Liver (tissue), 9 donors: ENCODE measurements around the gene DRAM1. TPM values are rescaled to one million over a fixed set of nuclear protein-coding genes. Genes with fewer than 3 reads are reported as not detected.

ENCODE experiments used
- DNase-seq: peaks from one replicate; pipeline ENCODE4 v3.0.0-alpha.2; 2017; ENCODE audit warnings: low spot score
- H3K27ac ChIP-seq, 2 donors: one replicate each; pipeline ENCODE4 v1.7.0; 2013; ENCODE audit warnings: inconsistent platforms in 2 of 2, low read length in 2 of 2, control low read depth in 1 of 2, low read depth in 1 of 2, mild to moderate bottlenecking in 1 of 2
- H3K27me3 ChIP-seq, 4 donors: one replicate each; pipeline versions ENCODE4 v1.6.1 to v1.7.0; 2013; ENCODE audit warnings: low read length in 3 of 4, inconsistent platforms in 1 of 4, mild to moderate bottlenecking in 1 of 4, moderate library complexity in 1 of 4; ENCODE audit not compliant: control insufficient read depth in 4 of 4, insufficient read depth in 4 of 4
- H3K36me3 ChIP-seq, 4 donors: one replicate each; pipeline versions ENCODE4 v1.6.1 to v1.7.0; 2013; ENCODE audit warnings: low read length in 3 of 4, mild to moderate bottlenecking in 3 of 4, low read depth in 1 of 4, moderate library complexity in 1 of 4; ENCODE audit not compliant: control insufficient read depth in 4 of 4, insufficient read depth in 3 of 4
- H3K4me1 ChIP-seq, 4 donors: one replicate each; pipeline versions ENCODE4 v1.6.1 to v1.7.0; 2013; ENCODE audit warnings: low read length in 3 of 4, mild to moderate bottlenecking in 3 of 4, moderate library complexity in 1 of 4; ENCODE audit not compliant: control insufficient read depth in 4 of 4, insufficient read depth in 4 of 4
- H3K4me3 ChIP-seq, 3 donors: one replicate each; pipeline versions ENCODE4 v1.6.1 to v1.7.0; 2013; ENCODE audit warnings: low read length in 3 of 3, control low read depth in 1 of 3, low read depth in 1 of 3, mild to moderate bottlenecking in 1 of 3
- H3K9ac ChIP-seq, 2 donors: one replicate each; pipeline ENCODE4 v1.7.0; 2013; ENCODE audit warnings: low read length in 2 of 2, mild to moderate bottlenecking in 2 of 2, moderate library complexity in 2 of 2, control low read depth in 1 of 2, low read depth in 1 of 2
- H3K9me3 ChIP-seq, 4 donors: one replicate each; pipeline versions ENCODE4 v1.6.1 to v1.7.0; 2013; ENCODE audit warnings: low read length in 3 of 4; ENCODE audit not compliant: control insufficient read depth in 4 of 4
- ATF3 ChIP-seq: IDR thresholded peaks from 2 replicates; pipeline ENCODE4 v1.6.1; 2016; ENCODE audit warnings: antibody characterized with exemption
- CTCF ChIP-seq: fragments of 150-350 bp; IDR thresholded peaks from 2 replicates; pipeline ENCODE4 v1.5.1; 2017; ENCODE audit warnings: improper control_type of control experiment, low read depth, low read length; ENCODE audit not compliant: missing input control
- EGR1 ChIP-seq, 2 donors: IDR thresholded peaks; 2 replicates each; pipeline ENCODE4 v1.6.1; 2016 to 2018; ENCODE audit warnings: antibody characterized with exemption in 2 of 2, low read depth in 2 of 2
- FOXA1 ChIP-seq: IDR thresholded peaks from 2 replicates; pipeline ENCODE4 v1.6.1; 2016; ENCODE audit warnings: antibody characterized with exemption
- FOXA2 ChIP-seq: IDR thresholded peaks from 2 replicates; pipeline ENCODE4 v1.6.1; 2016; ENCODE audit warnings: antibody characterized with exemption
- GABPA ChIP-seq, 2 donors: IDR thresholded peaks in 1 of 2; conservative IDR thresholded peaks in 1 of 2; 2 replicates each; pipeline ENCODE4 v1.6.1; 2016; ENCODE audit warnings: antibody characterized with exemption in 2 of 2, mild to moderate bottlenecking in 1 of 2, moderate library complexity in 1 of 2
- HNF4A ChIP-seq, 2 donors: conservative IDR thresholded peaks; 2 replicates each; pipeline ENCODE4 v1.6.1; 2016; ENCODE audit warnings: antibody characterized with exemption in 2 of 2, mild to moderate bottlenecking in 2 of 2
- HNF4G ChIP-seq: IDR thresholded peaks from 2 replicates; pipeline ENCODE4 v1.6.1; 2016; ENCODE audit warnings: antibody characterized with exemption
- JUND ChIP-seq, 2 donors: IDR thresholded peaks; 2 replicates each; pipeline ENCODE4 v1.6.1; 2016; ENCODE audit warnings: antibody characterized with exemption in 2 of 2
- MAX ChIP-seq: IDR thresholded peaks from 2 replicates; pipeline ENCODE4 v1.6.1; 2016; ENCODE audit warnings: antibody characterized with exemption
- RAD21 ChIP-seq, 2 donors: IDR thresholded peaks; 2 replicates each; pipeline ENCODE4 v1.6.1; 2016; ENCODE audit warnings: antibody characterized with exemption in 2 of 2, mild to moderate bottlenecking in 2 of 2
- REST ChIP-seq: IDR thresholded peaks from 2 replicates; pipeline ENCODE4 v1.6.1; 2016; ENCODE audit warnings: antibody characterized with exemption, mild to moderate bottlenecking
- RXRA ChIP-seq, 2 donors: IDR thresholded peaks; 2 replicates each; pipeline ENCODE4 v1.6.1; 2017 to 2018; ENCODE audit warnings: antibody characterized with exemption in 2 of 2, mild to moderate bottlenecking in 1 of 2
- SP1 ChIP-seq: IDR thresholded peaks from 2 replicates; pipeline ENCODE4 v1.6.1; 2018; ENCODE audit warnings: antibody characterized with exemption, mild to moderate bottlenecking
- TAF1 ChIP-seq: conservative IDR thresholded peaks from 2 replicates; pipeline ENCODE4 v1.6.1; 2016; ENCODE audit warnings: antibody characterized with exemption, mild to moderate bottlenecking
- YY1 ChIP-seq: IDR thresholded peaks from 2 replicates; pipeline ENCODE4 v1.6.1; 2016; ENCODE audit warnings: antibody characterized with exemption, mild to moderate bottlenecking
- WGBS: extraction: QIAGEN DNeasy Blood & Tissue Kit; methylation state at CpG from one replicate; pipeline ENCODE4 v1.1.7; 2013; 5-methylcytosine and 5-hydroxymethylcytosine counted together
- polyA plus RNA-seq, 2 donors: library from polyadenylated mRNA; stranded (reverse) in 1 of 2; unstranded in 1 of 2; fragments of 200-250 nt in 1 of 2; fragments of >200 nt in 1 of 2; fragmentation: Nextera tagmentation in 1 of 2; extraction: Ambion mirVana in 1 of 2; gene quantifications; one replicate each; pipeline versions ENCODE4 v1.2.1 to v1.2.3, GENCODE V29; 2013 to 2015
- total RNA-seq, 2 donors: library from RNA; depleted of rRNA; stranded (reverse); fragments of >200 nt; gene quantifications; one replicate each; pipeline ENCODE4 v1.2.3, GENCODE V29; 2014
- donor health status: healthy.
- donor health status: healthy.
- donor health status: healthy.
- donor health status: healthy.
- donor health status: healthy.

Gene DRAM1
- total RNA-seq (1 to 10 TPM; 2.7 to 7.8 TPM), polyA plus RNA-seq (1 to 10 TPM; 3.0 to 3.9 TPM)

GRCh38 chr12:101876861-101877805 is at the start of gene DRAM1:
Gene DRAM1, plus strand, starts transcription at chr12:101877580. Its CDS starts 210 bp downstream, at chr12:101877790.
- Histone ChIP-seq H3K4me1 (peaks cover 0 to 5% (median 0%) of the 10 kb centered on the region in 4 donors), H3K36me3 (no peaks in the 10 kb centered on the region), H3K9me3 (no peaks in the 10 kb centered on the region), H3K4me3 (peak within 1 kb of the TSS; percentile 62 to 84 (median 81)), H3K9ac (peak within 1 kb of the TSS; percentile 47 to 87), H3K27ac (peak within 1 kb of the TSS; percentile 95 to 98), H3K27me3 (no peaks in the 10 kb centered on the region)
- TF ChIP-seq REST (peak; percentile 28), YY1 (peak; percentile 19), FOXA1 (no peak), TAF1 (peak; percentile 34), HNF4G (no peak), HNF4A (conservative IDR thresholded peaks at IDR 0.05) (no peak), FOXA2 (no peak), SP1 (peak; percentile 62), CTCF (no peak), EGR1 (IDR thresholded peaks at IDR 0.05; ENCODE audit: low read depth in 2 of 2) (no peak), GABPA (IDR thresholded peaks at IDR 0.05 in 1 of 2, conservative IDR thresholded peaks at IDR 0.05 in 1 of 2) (no peak), RXRA (IDR thresholded peaks at IDR 0.05) (peak in 1 of 2 donors; percentile 27), JUND (IDR thresholded peaks at IDR 0.05) (peak in 1 of 2 donors; percentile 12), ATF3 (no peak), RAD21 (IDR thresholded peaks at IDR 0.05) (no peak), MAX (no peak)
- DNase-seq = peak; percentile 85
- WGBS = under 1% methylated on average over 105 of the region's 105 CpGs
